MM.1S (cell line): Measurements from ENCODE around the gene NSUN5.
A peak's percentile ranks its signal among the peaks of the same experiment; 100 is the strongest.

Experiments used
- DNase-seq: peaks from one replicate; pipeline ENCODE4 v3.0.0-alpha.2; 2015
- H2AFZ ChIP-seq: fragments of 300-600 bp; sonication (generic); 2 replicates; pipeline ENCODE4 v1.6.0; 2016; ENCODE audit warnings: antibody characterized with exemption, low read length
- H3F3A ChIP-seq: fragments of 300-600 bp; sonication (generic); 2 replicates; pipeline ENCODE4 v1.6.1; 2016; ENCODE audit warnings: mild to moderate bottlenecking, antibody characterized with exemption, low read length, moderate library complexity, mixed read lengths; ENCODE audit not compliant: insufficient read depth
- H3K27ac ChIP-seq: fragments of 300-600 bp; sonication (generic); 2 replicates; pipeline ENCODE4 v1.5.1; 2016; ENCODE audit warnings: mild to moderate bottlenecking, low read length
- H3K27me3 ChIP-seq: fragments of 300-600 bp; sonication (generic); replicated peaks from 2 replicates; pipeline ENCODE4 v1.6.0; 2016; ENCODE audit warnings: low read length; ENCODE audit not compliant: insufficient read depth
- H3K36me3 ChIP-seq: fragments of 300-600 bp; sonication (generic); replicated peaks from 2 replicates; pipeline ENCODE4 v1.6.1; 2016; ENCODE audit warnings: mild to moderate bottlenecking, low read length, mixed read lengths; ENCODE audit not compliant: insufficient read depth
- H3K4me1 ChIP-seq: fragments of 300-600 bp; sonication (generic); 2 replicates; pipeline ENCODE4 v1.6.1; 2016; ENCODE audit warnings: low read length, mixed read lengths
- H3K4me2 ChIP-seq: fragments of 300-600 bp; sonication (generic); 2 replicates; pipeline ENCODE4 v1.6.0; 2016; ENCODE audit warnings: low read depth, low read length
- H3K4me3 ChIP-seq: fragments of 300-600 bp; sonication (generic); 2 replicates; pipeline ENCODE4 v1.5.1; 2016; ENCODE audit warnings: low read length, mixed read lengths
- H3K79me2 ChIP-seq: fragments of 300-600 bp; sonication (generic); 2 replicates; pipeline ENCODE4 v1.6.1; 2016; ENCODE audit warnings: mixed run types, low read length, mixed read lengths
- H3K9ac ChIP-seq: fragments of 300-600 bp; sonication (generic); 2 replicates; pipeline ENCODE4 v1.6.1; 2016; ENCODE audit warnings: low read length, mixed read lengths
- H3K9me2 ChIP-seq: fragments of 300-600 bp; sonication (generic); replicated peaks from 2 replicates; pipeline ENCODE4 v1.6.1; 2016; ENCODE audit warnings: mild to moderate bottlenecking, low read length, mixed read lengths; ENCODE audit not compliant: insufficient read depth
- H3K9me3 ChIP-seq: fragments of 300-600 bp; sonication (generic); replicated peaks from 2 replicates; pipeline ENCODE4 v1.6.1; 2016; ENCODE audit warnings: mild to moderate bottlenecking, low read length, mixed read lengths; ENCODE audit not compliant: insufficient read depth
- H4K20me1 ChIP-seq: fragments of 300-600 bp; sonication (generic); 2 replicates; pipeline ENCODE4 v1.6.1; 2016; ENCODE audit warnings: mild to moderate bottlenecking, low read length, moderate library complexity, mixed read lengths; ENCODE audit not compliant: insufficient read depth
- EZH2 ChIP-seq: fragments of 300-600 bp; sonication (generic); optimal IDR thresholded peaks from 2 replicates; pipeline ENCODE3; 2017; ENCODE audit warnings: low read depth, mild to moderate bottlenecking, antibody characterized with exemption, low read length, mixed read lengths
- EZH2phosphoT487 ChIP-seq: fragments of 300-600 bp; sonication (generic); IDR thresholded peaks from 2 replicates; pipeline ENCODE4 v1.6.1; 2018; ENCODE audit warnings: antibody characterized with exemption, low read length
- TF ChIP-seq, protein P1 (sequence below): fragments of 300-600 bp; sonication (generic); IDR thresholded peaks from 2 replicates; pipeline ENCODE4 v1.5.1; 2016; ENCODE audit warnings: antibody characterized with exemption, low read length, mixed read lengths

The NSUN5 gene

GRCh38 chr7:73342645-73343044 lies 34.0 kb upstream of the NSUN5 start:
- Histone ChIP-seq H3K9ac (no peak overlapping the region), H4K20me1 (no peaks in the 10 kb centered on the region), H3K4me2 (no peak overlapping the region), H3K27ac (no peak overlapping the region), H3K4me1 (peaks cover 6% of the 10 kb centered on the region; the same call in 1 of the 2 replicates), H3K36me3 (no peaks in the 10 kb centered on the region), H3F3A (no peaks in the 10 kb centered on the region), H3K79me2 (no peaks in the 10 kb centered on the region), H3K4me3 (no peak overlapping the region), H2AFZ (no peak overlapping the region), H3K9me2 (no peaks in the 10 kb centered on the region), H3K27me3 (no peaks in the 10 kb centered on the region), H3K9me3 (no peaks in the 10 kb centered on the region)
- DNase-seq = no peak
- TF ChIP-seq EZH2phosphoT487 (no peak), EZH2 (no peak)
- TF ChIP-seq, protein P1, sequence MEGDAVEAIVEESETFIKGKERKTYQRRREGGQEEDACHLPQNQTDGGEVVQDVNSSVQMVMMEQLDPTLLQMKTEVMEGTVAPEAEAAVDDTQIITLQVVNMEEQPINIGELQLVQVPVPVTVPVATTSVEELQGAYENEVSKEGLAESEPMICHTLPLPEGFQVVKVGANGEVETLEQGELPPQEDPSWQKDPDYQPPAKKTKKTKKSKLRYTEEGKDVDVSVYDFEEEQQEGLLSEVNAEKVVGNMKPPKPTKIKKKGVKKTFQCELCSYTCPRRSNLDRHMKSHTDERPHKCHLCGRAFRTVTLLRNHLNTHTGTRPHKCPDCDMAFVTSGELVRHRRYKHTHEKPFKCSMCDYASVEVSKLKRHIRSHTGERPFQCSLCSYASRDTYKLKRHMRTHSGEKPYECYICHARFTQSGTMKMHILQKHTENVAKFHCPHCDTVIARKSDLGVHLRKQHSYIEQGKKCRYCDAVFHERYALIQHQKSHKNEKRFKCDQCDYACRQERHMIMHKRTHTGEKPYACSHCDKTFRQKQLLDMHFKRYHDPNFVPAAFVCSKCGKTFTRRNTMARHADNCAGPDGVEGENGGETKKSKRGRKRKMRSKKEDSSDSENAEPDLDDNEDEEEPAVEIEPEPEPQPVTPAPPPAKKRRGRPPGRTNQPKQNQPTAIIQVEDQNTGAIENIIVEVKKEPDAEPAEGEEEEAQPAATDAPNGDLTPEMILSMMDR = no peak

GRCh38 chr7:73341877-73342276 lies 33.3 kb upstream of the NSUN5 start:
- Histone ChIP-seq H4K20me1 (no peaks in the 10 kb centered on the region), H3K4me2 (no peak overlapping the region), H3K79me2 (no peaks in the 10 kb centered on the region), H3K9me2 (no peaks in the 10 kb centered on the region), H3K27ac (no peak overlapping the region), H3K4me1 (peaks cover 6% of the 10 kb centered on the region; the same call in 1 of the 2 replicates), H3K9ac (no peak overlapping the region), H3K4me3 (no peak overlapping the region), H3F3A (no peaks in the 10 kb centered on the region), H3K9me3 (no peaks in the 10 kb centered on the region), H2AFZ (0 out of 2 replicates have a peak overlapping the region, but pooled peaks have one; percentile 38), H3K36me3 (no peaks in the 10 kb centered on the region), H3K27me3 (no peaks in the 10 kb centered on the region)
- TF ChIP-seq EZH2phosphoT487 (no peak), EZH2 (no peak)
- TF ChIP-seq, protein P1 = no peak
- no peak for DNase-seq

- H3K4me1 ChIP-seq = peaks cover 6% of the 10 kb centered on the region; the same call in 1 of the 2 replicates
- H4K20me1 ChIP-seq = no peaks in the 10 kb centered on the region
- H3F3A ChIP-seq = no peaks in the 10 kb centered on the region
- no peaks in the 10 kb centered on the region for H3K79me2 ChIP-seq
- H3K27me3 ChIP-seq = no peaks in the 10 kb centered on the region
- H2AFZ ChIP-seq = no peak overlapping the region
- TF ChIP-seq, protein P1 = no peak
- TF ChIP-seq EZH2phosphoT487 (no peak), EZH2 (no peak)
- no peak overlapping the region for H3K27ac ChIP-seq
- H3K4me2 ChIP-seq = no peak overlapping the region
- no peaks in the 10 kb centered on the region for H3K9me3 ChIP-seq
- DNase-seq = no peak
- no peak overlapping the region for H3K4me3 ChIP-seq
- H3K9ac ChIP-seq = no peak overlapping the region
- no peaks in the 10 kb centered on the region for H3K9me2 ChIP-seq
- H3K36me3 ChIP-seq = no peaks in the 10 kb centered on the region
These were observed 31.9 kb upstream of the NSUN5 start for GRCh38 chr7:73340514-73340913.
